ENCODE results near the gene TRIO.
A peak's percentile ranks its signal among the peaks of the same experiment; 100 is the strongest.

The TRIO gene

GRCh38 chr5:14123551-14123950 is 19.6 kb upstream of the TRIO start:
- no peak for DNase-seq (ENCODE audit: low read depth)

GRCh38 chr5:14123974-14124482 is 19.1 kb upstream of the TRIO start:
- DNase-seq (ENCODE audit: low read depth), result no peak

- no peak for DNase-seq (ENCODE audit: low read depth)
Measured at GRCh38 chr5:14125262-14125661, 17.9 kb upstream of the TRIO start.

GRCh38 chr5:14127587-14127986 is 15.6 kb upstream of the TRIO start:
- DNase-seq (ENCODE audit: low read depth), result no peak

- no peak for DNase-seq (ENCODE audit: low read depth)
Measured at GRCh38 chr5:14128079-14128478, 15.1 kb upstream of the TRIO start.

- DNase-seq (ENCODE audit: low read depth), result no peak
Measured at GRCh38 chr5:14129123-14129522, 14.0 kb upstream of the TRIO start.

GRCh38 chr5:14131855-14132503 is 11.2 kb upstream of the TRIO start:
- peak; percentile 34 for DNase-seq (ENCODE audit: low read depth)

- no peak for DNase-seq (ENCODE audit: low read depth)
Measured at GRCh38 chr5:14133394-14133793, 9.7 kb upstream of the TRIO start.

- DNase-seq (ENCODE audit: low read depth), result no peak
Measured at GRCh38 chr5:14134083-14134482, 9.1 kb upstream of the TRIO start.

- no peak for DNase-seq (ENCODE audit: low read depth)
Measured at GRCh38 chr5:14134771-14135170, 8.4 kb upstream of the TRIO start.

GRCh38 chr5:14135621-14136020 is 7.5 kb upstream of the TRIO start:
- no peak for DNase-seq (ENCODE audit: low read depth)

GRCh38 chr5:14136228-14136627 is 6.9 kb upstream of the TRIO start:
- DNase-seq (ENCODE audit: low read depth), result no peak

GRCh38 chr5:14138608-14139540 is 4.3 kb upstream of the TRIO start:
- DNase-seq (ENCODE audit: low read depth), result no peak

- no peak for DNase-seq (ENCODE audit: low read depth)
Measured at GRCh38 chr5:14141764-14142163, 1.4 kb upstream of the TRIO start.

- DNase-seq (ENCODE audit: low read depth), result peak; percentile 48
Measured at GRCh38 chr5:14142202-14142826, 828 bp upstream of the TRIO start.

GRCh38 chr5:14143546-14143840 is 351 bp downstream of the TRIO start:
- no peak for DNase-seq (ENCODE audit: low read depth)

- no peak for DNase-seq (ENCODE audit: low read depth)
Measured at GRCh38 chr5:14143841-14144585, 871 bp downstream of the TRIO start.

GRCh38 chr5:14144586-14145434 is 1.7 kb downstream of the TRIO start:
- peak; percentile 79 for DNase-seq (ENCODE audit: low read depth)

- DNase-seq (ENCODE audit: low read depth), result no peak
Measured at GRCh38 chr5:14145435-14146334, 2.5 kb downstream of the TRIO start.

- DNase-seq (ENCODE audit: low read depth), result no peak
Measured at GRCh38 chr5:14146725-14147124, 3.6 kb downstream of the TRIO start.

Data from amniotic epithelial cell (primary cell).